K562 (cell line): ENCODE data around the gene PPA2.

Experiments used
- CTCF ChIP-seq, 3 experiments: IDR thresholded peaks in 2 of 3; conservative IDR thresholded peaks in 1 of 3; 2 replicates each; pipeline ENCODE4 v1.5.1; 2011 to 2012; ENCODE audit warnings: low read length in 3 of 3, mild to moderate bottlenecking in 3 of 3, control low read depth in 2 of 3, improper control_type of control experiment in 1 of 3, inconsistent platforms in 1 of 3, low read depth in 1 of 3, mixed read lengths in 1 of 3, moderate library complexity in 1 of 3; ENCODE audit not compliant: insufficient read depth in 2 of 3
- ELF4 ChIP-seq: fragments of 450-650 bp; formaldehyde crosslinking; IDR thresholded peaks from 2 replicates; pipeline ENCODE4 v1.4.0; 2022; ENCODE audit warnings: missing genetic modification characterization
- HLTF ChIP-seq: fragments of 450-650 bp; IDR thresholded peaks from 2 replicates; pipeline ENCODE4 v1.6.1; 2016
- HMG20B ChIP-seq: fragments of 250-450 bp; sonication (Bioruptor Pico); IDR thresholded peaks from 2 replicates; pipeline ENCODE4 v1.5.0; 2021; ENCODE audit warnings: mild to moderate bottlenecking
- MAX ChIP-seq: sonication (generic); formaldehyde crosslinking; IDR thresholded peaks from 2 replicates; pipeline ENCODE4 v1.9.0; 2022; ENCODE audit warnings: mild to moderate bottlenecking, missing genetic modification reagents

GRCh38 chr4:105351861-105352260 lies 122.0 kb downstream of the PPA2 start:
- no peak for TF ChIP-seq HLTF
- TF ChIP-seq HMG20B (CRISPR knock-in tag), result no peak
- TF ChIP-seq CTCF (IDR thresholded peaks at IDR 0.05 in 2 of 3, conservative IDR thresholded peaks at IDR 0.05 in 1 of 3; ENCODE audit: insufficient read depth in 2 of 3, low read depth in 1 of 3, low read length in 3 of 3), result no peak
- no peak for TF ChIP-seq MAX (CRISPR knock-in tag)
- TF ChIP-seq ELF4 (CRISPR knock-in tag), result no peak
